Esophagus (tissue), 2 donors: ENCODE results near the gene HOXC11. TPM values are rescaled to one million over a fixed set of nuclear protein-coding genes. Genes with fewer than 3 reads are reported as not detected.

Source experiments
- H3K27ac ChIP-seq, 2 donors: one replicate each; pipeline ENCODE4 v1.5.1; 2013; ENCODE audit warnings: low read depth in 2 of 2, mild to moderate bottlenecking in 2 of 2, inconsistent platforms in 1 of 2, low read length in 1 of 2, moderate library complexity in 1 of 2
- H3K27me3 ChIP-seq, 2 donors: one replicate each; pipeline ENCODE4 v1.6.1; 2013; ENCODE audit warnings: low read length in 2 of 2, control low read depth in 1 of 2, mild to moderate bottlenecking in 1 of 2; ENCODE audit not compliant: insufficient read depth in 2 of 2, control insufficient read depth in 1 of 2
- H3K36me3 ChIP-seq, 2 donors: one replicate each; pipeline ENCODE4 v1.6.1; 2013; ENCODE audit warnings: low read length in 1 of 2; ENCODE audit not compliant: control insufficient read depth in 2 of 2, insufficient read depth in 2 of 2
- H3K4me1 ChIP-seq, 2 donors: one replicate each; pipeline ENCODE4 v1.6.1; 2013; ENCODE audit warnings: low read length in 1 of 2; ENCODE audit not compliant: control insufficient read depth in 2 of 2, insufficient read depth in 2 of 2
- H3K4me3 ChIP-seq, 2 donors: one replicate each; pipeline ENCODE4 v1.5.1; 2013; ENCODE audit warnings: low read length in 2 of 2, mild to moderate bottlenecking in 2 of 2, low read depth in 1 of 2, moderate library complexity in 1 of 2
- H3K9me3 ChIP-seq, 2 donors: one replicate each; pipeline ENCODE4 v1.6.1; 2013; ENCODE audit warnings: mild to moderate bottlenecking in 2 of 2, low read depth in 1 of 2, low read length in 1 of 2, moderate library complexity in 1 of 2; ENCODE audit not compliant: control insufficient read depth in 2 of 2, insufficient read depth in 1 of 2
- WGBS, 2 donors: extraction: QIAGEN DNeasy Blood & Tissue Kit; methylation state at CpG; one replicate each; pipeline ENCODE4 v1.1.7; 2013; 5-methylcytosine and 5-hydroxymethylcytosine counted together
- polyA plus RNA-seq, 2 donors: library from polyadenylated mRNA; stranded (reverse); fragments of 200-250 nt; gene quantifications; one replicate each; pipeline ENCODE4 v1.2.3, GENCODE V29; 2013
- donor health status: healthy with polysubstance abuse.
- donor health status: Bipolar disorder and iron deficiency.

HOXC11 gene
- polyA plus RNA-seq, 2 donors = not detected

GRCh38 chr12:53956914-53957536 lies 15.9 kb upstream of the HOXC11 start:
- Histone ChIP-seq H3K27ac (no peak overlapping the region), H3K4me3 (no peak overlapping the region), H3K4me1 (peaks cover 0 to 11% of the 10 kb centered on the region in 2 donors), H3K9me3 (peaks cover 0 to 2% of the 10 kb centered on the region in 2 donors), H3K36me3 (no peaks in the 10 kb centered on the region), H3K27me3 (peaks cover 14 to 80% of the 10 kb centered on the region in 2 donors)
- 13 to 18% methylated on average over 11 of the region's 11 CpGs for WGBS, 2 donors

- H3K27me3 ChIP-seq = peaks cover 15 to 73% of the 10 kb centered on the region in 2 donors
- peaks cover 0 to 11% of the 10 kb centered on the region in 2 donors for H3K4me1 ChIP-seq
- H3K9me3 ChIP-seq = peaks cover 0 to 2% of the 10 kb centered on the region in 2 donors
Measured at GRCh38 chr12:53958128-53958527, 14.8 kb upstream of the HOXC11 start.

GRCh38 chr12:53959314-53959713 lies 13.6 kb upstream of the HOXC11 start:
- Histone ChIP-seq H3K9me3 (peaks cover 0 to 2% of the 10 kb centered on the region in 2 donors), H3K36me3 (no peaks in the 10 kb centered on the region), H3K27me3 (peaks cover 15 to 69% of the 10 kb centered on the region in 2 donors), H3K4me1 (peaks cover 0 to 11% of the 10 kb centered on the region in 2 donors), H3K27ac (no peak overlapping the region), H3K4me3 (no peak overlapping the region)
- WGBS, 2 donors = 10 to 11% methylated on average over 4 of the region's 4 CpGs

More at GRCh38 chr12:53958128-53958527, 14.8 kb upstream of the HOXC11 start:
- no peaks in the 10 kb centered on the region for H3K36me3 ChIP-seq
- no peak overlapping the region for H3K27ac ChIP-seq
- H3K4me3 ChIP-seq = no peak overlapping the region
- WGBS, 2 donors = 23 to 32% methylated on average over 3 of the region's 3 CpGs

GRCh38 chr12:53960187-53961024 lies 12.5 kb upstream of the HOXC11 start:
- H3K4me3 ChIP-seq = no peak overlapping the region
- H3K27me3 ChIP-seq = peaks cover 18 to 64% of the 10 kb centered on the region in 2 donors
- peaks cover 3 to 9% of the 10 kb centered on the region in 2 donors for H3K4me1 ChIP-seq
- WGBS, 2 donors = 13 to 14% methylated on average over 39 of the region's 39 CpGs
- no peaks in the 10 kb centered on the region for H3K36me3 ChIP-seq
- H3K9me3 ChIP-seq = no peaks in the 10 kb centered on the region
- no peak overlapping the region for H3K27ac ChIP-seq

GRCh38 chr12:53961025-53961761 lies 11.7 kb upstream of the HOXC11 start:
- Histone ChIP-seq H3K4me3 (no peak overlapping the region), H3K27ac (no peak overlapping the region), H3K36me3 (no peaks in the 10 kb centered on the region), H3K27me3 (peaks cover 18 to 61% of the 10 kb centered on the region in 2 donors), H3K4me1 (peaks cover 3 to 7% of the 10 kb centered on the region in 2 donors), H3K9me3 (no peaks in the 10 kb centered on the region)
- 4 to 5% methylated on average over 72 of the region's 72 CpGs for WGBS, 2 donors

GRCh38 chr12:53963005-53963404 lies 9.9 kb upstream of the HOXC11 start:
- no peak overlapping the region for H3K27ac ChIP-seq
- H3K36me3 ChIP-seq = no peaks in the 10 kb centered on the region
- peaks cover 24 to 57% of the 10 kb centered on the region in 2 donors for H3K27me3 ChIP-seq
- no peaks in the 10 kb centered on the region for H3K9me3 ChIP-seq
- WGBS, 2 donors = 32 to 34% methylated on average over 7 of the region's 7 CpGs
- H3K4me1 ChIP-seq = peaks cover 3 to 6% of the 10 kb centered on the region in 2 donors
- no peak overlapping the region for H3K4me3 ChIP-seq

- WGBS, 2 donors = 12 to 20% methylated on average over 38 of the region's 38 CpGs
- H3K4me1 ChIP-seq = peaks cover 3 to 6% of the 10 kb centered on the region in 2 donors
- H3K27ac ChIP-seq = no peak overlapping the region
- no peaks in the 10 kb centered on the region for H3K36me3 ChIP-seq
- H3K9me3 ChIP-seq = no peaks in the 10 kb centered on the region
- H3K27me3 ChIP-seq = peaks cover 26 to 60% of the 10 kb centered on the region in 2 donors
- H3K4me3 ChIP-seq = no peak overlapping the region
Measured at GRCh38 chr12:53963434-53964314, 9.3 kb upstream of the HOXC11 start.

- Histone ChIP-seq H3K27ac (no peak overlapping the region), H3K4me1 (peaks cover 3 to 6% of the 10 kb centered on the region in 2 donors), H3K27me3 (peaks cover 30 to 56% of the 10 kb centered on the region in 2 donors), H3K9me3 (no peaks in the 10 kb centered on the region), H3K4me3 (no peak overlapping the region), H3K36me3 (no peaks in the 10 kb centered on the region)
- WGBS, 2 donors = 10 to 13% methylated on average over 2 of the region's 2 CpGs
Measured at GRCh38 chr12:53964315-53964713, 8.6 kb upstream of the HOXC11 start.
